Measurements from ENCODE around the gene TREX2. TPM values are rescaled to one million over a fixed set of nuclear protein-coding genes. Genes with fewer than 3 reads are reported as not detected.

The TREX2 gene
- total and polyA plus RNA-seq, 2 of the 8 experiments (the other 6 are each of a cell fraction or from before 2014, with no cell fraction given) = 0.71 to 0.80 TPM

DNA sequence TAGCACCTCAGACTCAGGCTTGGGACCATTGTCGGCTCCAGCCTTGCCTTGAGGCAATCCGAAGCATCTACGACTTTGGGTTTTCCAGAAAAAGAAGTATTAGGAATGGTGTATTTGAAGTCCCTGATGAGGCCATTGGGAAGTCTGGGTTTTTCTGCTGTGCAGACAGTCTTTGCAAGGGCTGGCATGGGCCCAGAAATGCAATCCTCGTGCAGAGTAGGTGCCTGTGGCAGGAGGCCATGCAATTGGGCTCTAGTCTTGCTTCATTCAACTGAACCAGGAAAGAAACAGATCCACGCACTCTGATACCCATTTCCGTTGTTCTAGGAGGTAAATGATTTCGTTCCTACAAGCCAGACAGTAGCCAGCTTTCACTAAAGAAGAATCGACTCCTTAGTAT, 22.2 kb downstream of the TREX2 start:
- no peak overlapping the region for H2BK15ac ChIP-seq (ENCODE audit: low read length)
- DNase-seq (ENCODE audit: low read depth in 1 of 2, low spot score in 2 of 2) (no peak), FAIRE-seq (no peak)
- no peak overlapping the region for H3K27ac ChIP-seq (ENCODE audit: low read depth, low read length)
- no peak overlapping the region for H3K14ac ChIP-seq (ENCODE audit: insufficient read length)
- H3K79me2 ChIP-seq (ENCODE audit: control insufficient read depth in 1 of 2, insufficient read depth in 2 of 2, low read length in 2 of 2) = no peaks in the 10 kb centered on the region
- no peak overlapping the region for H2AK5ac ChIP-seq (ENCODE audit: low read depth, low read length)
- H3K9me3 ChIP-seq (ENCODE audit: insufficient read depth in 2 of 2, low read depth in 1 of 2, low read length in 1 of 2) = no peaks in the 10 kb centered on the region
- H3K56ac ChIP-seq (replicated peaks; ENCODE audit: insufficient read length, low read depth, low read length) = no peak overlapping the region
- H2AFZ ChIP-seq (ENCODE audit: low read length) = no peak overlapping the region
- no peak overlapping the region for H3K18ac ChIP-seq (ENCODE audit: extremely low read depth, low read length)
- H2BK5ac ChIP-seq (ENCODE audit: low read depth, low read length) = no peak overlapping the region
- H3K23me2 ChIP-seq (ENCODE audit: low read depth, low read length) = no peaks in the 10 kb centered on the region
- H3K79me1 ChIP-seq (ENCODE audit: low read depth, low read length) = no peaks in the 10 kb centered on the region
- 0 out of 7 replicates have a peak, but pooled peaks cover 0 to 2% (median 0%) of the 10 kb centered on the region in 4 experiments for H3K4me1 ChIP-seq (replicated peaks in 1 of 4; ENCODE audit: control insufficient read depth in 3 of 4, insufficient read depth in 4 of 4, low read length in 3 of 4)
- H4K8ac ChIP-seq (ENCODE audit: extremely low read depth, insufficient read depth, low read length) = no peak overlapping the region
- H4K91ac ChIP-seq (replicated peaks; ENCODE audit: insufficient read length, low read length) = no peak overlapping the region
- ChIA-PET POLR2A (ENCODE audit: partially characterized antibody) (no interaction called here), CTCF (ENCODE audit: partially characterized antibody) (interaction anchor here (1.2 to 1.6 kb wide), 3 partner anchors 11 to 391 kb away, joined by 3 to 5 read pairs (median 5); no protein-coding TSS in a partner anchor)
- no peak overlapping the region for H3K9ac ChIP-seq (replicated peaks in 1 of 4; ENCODE audit: extremely low read depth in 1 of 4, low read depth in 3 of 4, low read length in 3 of 4)
- no peak overlapping the region for H4K5ac ChIP-seq (ENCODE audit: insufficient read length, low read depth, low read length)
- WGBS, 2 experiments (ENCODE audit: extremely low coverage in 1 of 2, insufficient coverage in 1 of 2, insufficient read length in 1 of 2, insufficient replicate concordance in 2 of 2, low coverage in 1 of 2, low lambda C conversion rate in 2 of 2, missing lambda C conversion rate in 1 of 2) = 84% methylated on average over 8 of the region's 8 CpGs; no CpG with 5 or more reads in 1 of the 2 experiments
- H3K36me3 ChIP-seq (ENCODE audit: control insufficient read depth in 2 of 4, insufficient read depth in 4 of 4, low read length in 3 of 4) = no peaks in the 10 kb centered on the region
- H2BK120ac ChIP-seq (replicated peaks; ENCODE audit: low read depth, low read length) = no peak overlapping the region
- H2BK12ac ChIP-seq (ENCODE audit: low read depth, low read length) = no peak overlapping the region
- H3K4me2 ChIP-seq (ENCODE audit: insufficient read depth in 1 of 2, low read depth in 2 of 2, low read length in 2 of 2) = no peak overlapping the region
- TF ChIP-seq CHD2 (IDR thresholded peaks at IDR 0.05; ENCODE audit: low read length) (no peak), TBP (IDR thresholded peaks at IDR 0.05; ENCODE audit: low read depth, low read length) (no peak)
- H3K4me3 ChIP-seq (ENCODE audit: extremely low read depth in 1 of 4, insufficient read depth in 2 of 4, low read depth in 3 of 4, low read length in 4 of 4) = no peak overlapping the region
- H3K4ac ChIP-seq (replicated peaks; ENCODE audit: insufficient read length, low read depth, low read length) = no peak overlapping the region
- H2BK20ac ChIP-seq (ENCODE audit: low read length) = no peak overlapping the region
- H3K23ac ChIP-seq (ENCODE audit: insufficient read length) = no peak overlapping the region
- H4K20me1 ChIP-seq (replicated peaks in 1 of 2; ENCODE audit: control insufficient read depth in 1 of 2, insufficient read depth in 2 of 2, low read length in 2 of 2) = no peaks in the 10 kb centered on the region
- no peaks in the 10 kb centered on the region for H3K27me3 ChIP-seq (replicated peaks in 1 of 4; ENCODE audit: control insufficient read depth in 3 of 4, extremely low read depth in 1 of 4, insufficient read depth in 3 of 4, low read length in 3 of 4)

Data from H1 (cell line).